Activated CD8-positive, alpha-beta T cell treated with anti-CD3 and anti-CD28 coated beads for 36 hours (primary cell): Measurements from ENCODE around the gene CBS. TPM values are rescaled to one million over a fixed set of nuclear protein-coding genes. Genes with fewer than 3 reads are reported as not detected.

ENCODE experiments used
- ATAC-seq: fragments of 200-7000 bp; cut with Tn5 transposase; one replicate; pipeline ENCODE4 v1.10.0; 2021; ENCODE audit warnings: mild to moderate bottlenecking, moderate library complexity
- CTCF ChIA-PET: fragments of 350-600 bp; sonication (Branson Sonifier 250); formaldehyde crosslinking; loops from one replicate; lab custom pipeline; 2021; ENCODE audit warnings: antibody characterized with exemption; lab: Charles Lee
- POLR2A ChIA-PET: fragments of 350-600 bp; sonication (Branson Sonifier 250); formaldehyde crosslinking; loops from one replicate; lab custom pipeline; 2021; ENCODE audit warnings: antibody characterized with exemption; lab: Charles Lee
- DNase-seq: peaks from one replicate; pipeline ENCODE4 v3.0.0-alpha.2; 2020
- H3K27ac Mint-ChIP-seq: one replicate; pipeline ENCODE4 v1.8.0; 2021; ENCODE audit warnings: mild to moderate bottlenecking, mixed read lengths
- H3K27me3 Mint-ChIP-seq: one replicate; pipeline ENCODE4 v1.8.0; 2021; ENCODE audit warnings: mixed read lengths
- H3K36me3 Mint-ChIP-seq: one replicate; pipeline ENCODE4 v1.8.0; 2021; ENCODE audit warnings: low read depth, mixed read lengths
- H3K4me1 Mint-ChIP-seq: one replicate; pipeline ENCODE4 v1.8.0; 2021; ENCODE audit warnings: low read depth, mixed read lengths
- H3K4me3 Mint-ChIP-seq: one replicate; pipeline ENCODE4 v1.8.0; 2021; ENCODE audit warnings: mild to moderate bottlenecking, moderate library complexity, mixed read lengths
- H3K9me3 Mint-ChIP-seq: one replicate; pipeline ENCODE4 v1.8.0; 2021; ENCODE audit warnings: mixed read lengths
- CTCF ChIP-seq: fragments of 200-600 bp; IDR thresholded peaks from one replicate; pipeline ENCODE4 v1.8.0; 2022; ENCODE audit warnings: antibody characterized with exemption, mild to moderate bottlenecking
- intact Hi-C: fragments of 100-400 bp; cut with micrococcal nuclease; formaldehyde crosslinking; loops from one replicate; pipeline ENCODE4 v1.10.0; 2022
- total RNA-seq, 2 experiments: library from RNA; stranded (reverse); gene quantifications; one replicate each; pipeline ENCODE4 v1.2.3, GENCODE V29; 2021

CBS gene
- total RNA-seq, 2 experiments from 2014 or later, result 91.3 to 91.9 TPM

- POLR2A ChIA-PET, result no interaction called here
- DNase-seq (no peak), ATAC-seq (no peak)
- intact Hi-C loops, result no loop called here
- Mint-ChIP-seq H3K9me3 (no peaks in the 10 kb centered on the region), H3K36me3 (peaks cover 15% of the 10 kb centered on the region), H3K27me3 (no peaks in the 10 kb centered on the region), H3K4me3 (no peak overlapping the region), H3K4me1 (no peaks in the 10 kb centered on the region), H3K27ac (no peak overlapping the region)
- CTCF ChIA-PET, result no interaction called here
- no peak for TF ChIP-seq CTCF
Observed at GRCh38 chr21:43021756-43022600, 53.7 kb downstream of the CBS start.

GRCh38 chr21:43021191-43021590, 54.4 kb downstream of the CBS start:
- no peaks in the 10 kb centered on the region for H3K9me3 Mint-ChIP-seq
- ATAC-seq, result no peak
- no peak for TF ChIP-seq CTCF
- no peaks in the 10 kb centered on the region for H3K27me3 Mint-ChIP-seq
- no peak overlapping the region for H3K4me3 Mint-ChIP-seq
- peaks cover 15% of the 10 kb centered on the region for H3K36me3 Mint-ChIP-seq
- no peak for DNase-seq
- ChIA-PET CTCF (no interaction called here), POLR2A (no interaction called here)
- intact Hi-C loops, result no loop called here
- no peaks in the 10 kb centered on the region for H3K4me1 Mint-ChIP-seq
- H3K27ac Mint-ChIP-seq, result no peak overlapping the region

GRCh38 chr21:43020771-43021170, 54.9 kb downstream of the CBS start:
- no peak for TF ChIP-seq CTCF
- no peaks in the 10 kb centered on the region for H3K9me3 Mint-ChIP-seq
- no peaks in the 10 kb centered on the region for H3K4me1 Mint-ChIP-seq
- intact Hi-C loops, result no loop called here
- H3K27me3 Mint-ChIP-seq, result no peaks in the 10 kb centered on the region
- no peak overlapping the region for H3K27ac Mint-ChIP-seq
- H3K4me3 Mint-ChIP-seq, result no peak overlapping the region
- ChIA-PET POLR2A (no interaction called here), CTCF (no interaction called here)
- ATAC-seq (no peak), DNase-seq (no peak)
- peaks cover 15% of the 10 kb centered on the region for H3K36me3 Mint-ChIP-seq

- no peaks in the 10 kb centered on the region for H3K9me3 Mint-ChIP-seq
- ATAC-seq, result no peak
- H3K4me3 Mint-ChIP-seq, result no peak overlapping the region
- DNase-seq, result no peak
- H3K27ac Mint-ChIP-seq, result no peak overlapping the region
- ChIA-PET POLR2A (no interaction called here), CTCF (no interaction called here)
- H3K4me1 Mint-ChIP-seq, result no peaks in the 10 kb centered on the region
- H3K36me3 Mint-ChIP-seq, result peaks cover 15% of the 10 kb centered on the region
- H3K27me3 Mint-ChIP-seq, result no peaks in the 10 kb centered on the region
- TF ChIP-seq CTCF, result no peak
- intact Hi-C loops, result no loop called here
Observed at GRCh38 chr21:43020177-43020576, 55.5 kb downstream of the CBS start.

- ChIA-PET POLR2A (interaction anchor here (1.2 kb wide), 1 partner anchor 24 kb away, joined by 4 read pairs; no protein-coding TSS in a partner anchor), CTCF (no interaction called here)
- Mint-ChIP-seq H3K36me3 (peaks cover 15% of the 10 kb centered on the region), H3K9me3 (no peaks in the 10 kb centered on the region), H3K27me3 (no peaks in the 10 kb centered on the region), H3K4me3 (no peak overlapping the region), H3K27ac (no peak overlapping the region), H3K4me1 (no peaks in the 10 kb centered on the region)
- no peak for ATAC-seq
- intact Hi-C loops, result no loop called here
- TF ChIP-seq CTCF, result no peak
- no peak for DNase-seq
Observed at GRCh38 chr21:43018519-43018918, 57.1 kb downstream of the CBS start.
